Type B pancreatic cell (in vitro differentiated cells): ENCODE data around the gene SETD7. TPM values are rescaled to one million over a fixed set of nuclear protein-coding genes. Genes with fewer than 3 reads are reported as not detected.

Experiments used
- DNase-seq: peaks from one replicate; pipeline ENCODE4 v3.0.0; 2021; ENCODE audit warnings: mixed read lengths; ENCODE audit not compliant: unreplicated experiment; ENCODE audit errors: extremely low spot score
- H3K27ac Mint-ChIP-seq: 2 replicates; pipeline ENCODE4 v1.8.0; 2021; ENCODE audit warnings: mild to moderate bottlenecking, mixed read lengths
- H3K27me3 Mint-ChIP-seq: 2 replicates; pipeline ENCODE4 v1.8.0; 2021; ENCODE audit warnings: mixed read lengths
- H3K36me3 Mint-ChIP-seq: 2 replicates; pipeline ENCODE4 v1.8.0; 2021; ENCODE audit warnings: mixed read lengths
- H3K4me1 Mint-ChIP-seq: one replicate; pipeline ENCODE4 v1.8.0; 2021; ENCODE audit warnings: mixed read lengths; ENCODE audit not compliant: unreplicated experiment
- H3K4me3 Mint-ChIP-seq: 2 replicates; pipeline ENCODE4 v1.8.0; 2021; ENCODE audit warnings: mild to moderate bottlenecking, mixed read lengths
- H3K9me3 Mint-ChIP-seq: 2 replicates; pipeline ENCODE4 v1.8.0; 2021; ENCODE audit warnings: mixed read lengths
- CTCF ChIP-seq: fragments of 200-600 bp; sonication (generic); conservative IDR thresholded peaks from 2 replicates; pipeline ENCODE4 v1.5.0; 2021; ENCODE audit warnings: antibody characterized with exemption, mild to moderate bottlenecking
- total RNA-seq: library from RNA; stranded (reverse); gene quantifications from 2 replicates; pipeline ENCODE4 v1.2.1, GENCODE V29; 2021; ENCODE audit warnings: low replicate concordance

The SETD7 gene
- total RNA-seq, 1 donor from 2014 or later = 17.0 TPM

GRCh38 chr4:139540161-139540560 lies 15.9 kb downstream of the SETD7 start:
- Mint-ChIP-seq H3K4me1 (peaks cover 5% of the 10 kb centered on the region), H3K27ac (no peak overlapping the region), H3K4me3 (no peak overlapping the region), H3K9me3 (no peaks in the 10 kb centered on the region), H3K36me3 (peaks cover 31% of the 10 kb centered on the region), H3K27me3 (no peaks in the 10 kb centered on the region)
- no peak for TF ChIP-seq CTCF
- no peak for DNase-seq

- no peaks in the 10 kb centered on the region for H3K9me3 Mint-ChIP-seq
- peaks cover 33% of the 10 kb centered on the region for H3K36me3 Mint-ChIP-seq
- no peak for DNase-seq
- H3K27me3 Mint-ChIP-seq = no peaks in the 10 kb centered on the region
- no peak overlapping the region for H3K27ac Mint-ChIP-seq
- no peak for TF ChIP-seq CTCF
- peaks cover 15% of the 10 kb centered on the region for H3K4me1 Mint-ChIP-seq
- H3K4me3 Mint-ChIP-seq = no peak overlapping the region
Observed at GRCh38 chr4:139537292-139537691, 18.7 kb downstream of the SETD7 start.

- H3K4me1 Mint-ChIP-seq = peaks cover 15% of the 10 kb centered on the region
- H3K27ac Mint-ChIP-seq = no peak overlapping the region
- DNase-seq = no peak
- H3K4me3 Mint-ChIP-seq = no peak overlapping the region
- TF ChIP-seq CTCF = no peak
- peaks cover 30% of the 10 kb centered on the region for H3K36me3 Mint-ChIP-seq
- no peaks in the 10 kb centered on the region for H3K27me3 Mint-ChIP-seq
- no peaks in the 10 kb centered on the region for H3K9me3 Mint-ChIP-seq
Observed at GRCh38 chr4:139535871-139536234, 20.2 kb downstream of the SETD7 start.

GRCh38 chr4:139535228-139535870 lies 20.7 kb downstream of the SETD7 start:
- Mint-ChIP-seq H3K27ac (no peak overlapping the region), H3K9me3 (no peaks in the 10 kb centered on the region), H3K4me3 (no peak overlapping the region), H3K36me3 (peaks cover 25% of the 10 kb centered on the region), H3K4me1 (peaks cover 15% of the 10 kb centered on the region), H3K27me3 (no peaks in the 10 kb centered on the region)
- DNase-seq = no peak
- TF ChIP-seq CTCF = no peak

GRCh38 chr4:139534287-139534950 lies 21.6 kb downstream of the SETD7 start:
- H3K4me3 Mint-ChIP-seq = no peak overlapping the region
- DNase-seq = no peak
- no peak overlapping the region for H3K27ac Mint-ChIP-seq
- TF ChIP-seq CTCF = no peak
- no peaks in the 10 kb centered on the region for H3K9me3 Mint-ChIP-seq
- H3K36me3 Mint-ChIP-seq = peaks cover 21% of the 10 kb centered on the region
- no peaks in the 10 kb centered on the region for H3K27me3 Mint-ChIP-seq
- peaks cover 15% of the 10 kb centered on the region for H3K4me1 Mint-ChIP-seq
